HEK293 (cell line): Measurements from ENCODE around the gene APRT.

Experiments
- EGR2 ChIP-seq: fragments of 450-650 bp; formaldehyde crosslinking; IDR thresholded peaks from 2 replicates; pipeline ENCODE4 v1.5.1; 2016; ENCODE audit warnings: low read depth, missing biosample characterization, missing genetic modification characterization
- GLIS2 ChIP-seq: fragments of 450-650 bp; formaldehyde crosslinking; IDR thresholded peaks from 2 replicates; pipeline ENCODE4 v1.5.1; 2016; ENCODE audit warnings: missing biosample characterization, missing genetic modification characterization
- HOXA7 ChIP-seq: sonication (generic); formaldehyde crosslinking; IDR thresholded peaks from 2 replicates; pipeline ENCODE4 v1.8.1; 2022; ENCODE audit warnings: missing genetic modification reagents, borderline replicate concordance
- HOXD13 ChIP-seq: sonication (generic); formaldehyde crosslinking; IDR thresholded peaks from 2 replicates; pipeline ENCODE4 v1.8.0; 2022; ENCODE audit warnings: missing genetic modification reagents, borderline replicate concordance
- KLF9 ChIP-seq: fragments of 450-650 bp; formaldehyde crosslinking; IDR thresholded peaks from 2 replicates; pipeline ENCODE4 v1.5.1; 2016; ENCODE audit warnings: missing biosample characterization, missing genetic modification characterization, low read depth
- SCRT2 ChIP-seq: fragments of 450-650 bp; formaldehyde crosslinking; IDR thresholded peaks from 2 replicates; pipeline ENCODE4 v1.5.1; 2016; ENCODE audit warnings: missing biosample characterization, missing genetic modification characterization
- SP2 ChIP-seq: fragments of 450-650 bp; formaldehyde crosslinking; IDR thresholded peaks from 2 replicates; pipeline ENCODE4 v1.5.1; 2016; ENCODE audit warnings: missing biosample characterization, missing genetic modification characterization
- ZNF10 ChIP-seq: fragments of 450-650 bp; formaldehyde crosslinking; IDR thresholded peaks from 2 replicates; pipeline ENCODE4 v1.5.1; 2017; ENCODE audit warnings: missing biosample characterization, missing genetic modification characterization
- ZNF112 ChIP-seq: fragments of 450-650 bp; formaldehyde crosslinking; IDR thresholded peaks from 2 replicates; pipeline ENCODE4 v1.5.0; 2017; ENCODE audit warnings: missing biosample characterization, missing genetic modification characterization
- ZNF148 ChIP-seq: fragments of 450-650 bp; formaldehyde crosslinking; IDR thresholded peaks from 2 replicates; pipeline ENCODE4 v1.5.0; 2017; ENCODE audit warnings: missing biosample characterization, missing genetic modification characterization, borderline replicate concordance
- ZNF19 ChIP-seq: fragments of 450-650 bp; formaldehyde crosslinking; IDR thresholded peaks from 2 replicates; pipeline ENCODE4; 2016; ENCODE audit warnings: missing biosample characterization, missing genetic modification characterization, low read depth
- ZNF280C ChIP-seq: fragments of 450-650 bp; formaldehyde crosslinking; IDR thresholded peaks from 2 replicates; pipeline ENCODE4 v1.5.1; 2016; ENCODE audit warnings: missing biosample characterization, missing genetic modification characterization
- ZNF335 ChIP-seq: fragments of 450-650 bp; formaldehyde crosslinking; conservative IDR thresholded peaks from 2 replicates; pipeline ENCODE4 v1.5.1; 2016; ENCODE audit warnings: missing biosample characterization, missing genetic modification characterization
- ZNF394 ChIP-seq: fragments of 450-650 bp; formaldehyde crosslinking; IDR thresholded peaks from 2 replicates; pipeline ENCODE4 v1.5.1; 2016; ENCODE audit warnings: missing biosample characterization, missing genetic modification characterization, mild to moderate bottlenecking, moderate library complexity, borderline replicate concordance
- ZNF426 ChIP-seq: fragments of 450-650 bp; formaldehyde crosslinking; IDR thresholded peaks from 2 replicates; pipeline ENCODE4 v1.5.1; 2017; ENCODE audit warnings: missing biosample characterization, missing genetic modification characterization, mild to moderate bottlenecking, inconsistent platforms, moderate library complexity
- ZNF548 ChIP-seq: fragments of 450-650 bp; formaldehyde crosslinking; IDR thresholded peaks from 2 replicates; pipeline ENCODE4 v1.5.1; 2016; ENCODE audit warnings: missing biosample characterization, missing genetic modification characterization
- ZNF600 ChIP-seq: fragments of 450-650 bp; formaldehyde crosslinking; IDR thresholded peaks from 2 replicates; pipeline ENCODE4 v1.5.1; 2016; ENCODE audit warnings: missing biosample characterization, missing genetic modification characterization
- ZNF677 ChIP-seq: fragments of 450-650 bp; IDR thresholded peaks from 2 replicates; pipeline ENCODE4 v1.5.0; 2018; ENCODE audit warnings: missing biosample characterization, mild to moderate bottlenecking, missing genetic modification characterization, moderate library complexity
- ZNF692 ChIP-seq: fragments of 450-650 bp; formaldehyde crosslinking; IDR thresholded peaks from 2 replicates; pipeline ENCODE4 v1.5.1; 2016; ENCODE audit warnings: missing biosample characterization, missing genetic modification characterization
- ZNF76 ChIP-seq: fragments of 450-650 bp; formaldehyde crosslinking; IDR thresholded peaks from 2 replicates; pipeline ENCODE4; 2016; ENCODE audit warnings: low read depth, missing biosample characterization, missing genetic modification characterization, borderline replicate concordance
- ZNF776 ChIP-seq: fragments of 450-650 bp; formaldehyde crosslinking; IDR thresholded peaks from 2 replicates; pipeline ENCODE4 v1.5.0; 2017; ENCODE audit warnings: missing biosample characterization, missing genetic modification characterization, borderline replicate concordance
- ZSCAN5A ChIP-seq: fragments of 450-650 bp; formaldehyde crosslinking; IDR thresholded peaks from 2 replicates; pipeline ENCODE4 v1.5.1; 2016; ENCODE audit warnings: missing biosample characterization, missing genetic modification characterization
- TF ChIP-seq, protein P1 (sequence below): fragments of 450-650 bp; formaldehyde crosslinking; IDR thresholded peaks from 2 replicates; pipeline ENCODE4 v1.5.1; 2016; ENCODE audit warnings: missing biosample characterization, missing genetic modification characterization
- TF ChIP-seq, protein P2 (sequence below): fragments of 450-650 bp; formaldehyde crosslinking; IDR thresholded peaks from 2 replicates; pipeline ENCODE4 v1.5.1; 2016; ENCODE audit warnings: missing biosample characterization, missing genetic modification characterization, low read depth
- TF ChIP-seq, protein P3 (sequence below): fragments of 450-650 bp; formaldehyde crosslinking; IDR thresholded peaks from 2 replicates; pipeline ENCODE4 v1.5.1; 2016; ENCODE audit warnings: missing biosample characterization, missing genetic modification characterization

Gene APRT

GRCh38 chr16:88856828-88857727 is 45.4 kb upstream of the APRT start, which contains the start of the genes GALNS and TRAPPC2L (continued):
- no peak for TF ChIP-seq ZNF148 (tag by site-specific recombination)
- TF ChIP-seq HOXA7 (CRISPR knock-in tag): no peak
- TF ChIP-seq ZNF394 (tag by site-specific recombination): no peak
- no peak for TF ChIP-seq ZNF776 (tag by site-specific recombination)
- TF ChIP-seq ZNF600: no peak
- TF ChIP-seq ZNF19 (tag by site-specific recombination): no peak
- peak; percentile 56; the same call in 1 of the 2 replicates for TF ChIP-seq ZNF692
- no peak for TF ChIP-seq ZNF112 (tag by site-specific recombination)
- TF ChIP-seq, protein P1, sequence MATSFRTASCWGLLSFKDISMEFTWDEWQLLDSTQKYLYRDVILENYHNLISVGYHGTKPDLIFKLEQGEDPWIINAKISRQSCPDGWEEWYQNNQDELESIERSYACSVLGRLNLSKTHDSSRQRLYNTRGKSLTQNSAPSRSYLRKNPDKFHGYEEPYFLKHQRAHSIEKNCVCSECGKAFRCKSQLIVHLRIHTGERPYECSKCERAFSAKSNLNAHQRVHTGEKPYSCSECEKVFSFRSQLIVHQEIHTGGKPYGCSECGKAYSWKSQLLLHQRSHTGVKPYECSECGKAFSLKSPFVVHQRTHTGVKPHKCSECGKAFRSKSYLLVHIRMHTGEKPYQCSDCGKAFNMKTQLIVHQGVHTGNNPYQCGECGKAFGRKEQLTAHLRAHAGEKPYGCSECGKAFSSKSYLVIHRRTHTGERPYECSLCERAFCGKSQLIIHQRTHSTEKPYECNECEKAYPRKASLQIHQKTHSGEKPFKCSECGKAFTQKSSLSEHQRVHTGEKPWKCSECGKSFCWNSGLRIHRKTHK (tag by site-specific recombination): no peak
- no peak for TF ChIP-seq ZNF280C (tag by site-specific recombination)
- TF ChIP-seq ZNF10 (tag by site-specific recombination): no peak
- no peak for TF ChIP-seq ZNF548 (tag by site-specific recombination)
- no peak for TF ChIP-seq ZNF426
- TF ChIP-seq, protein P2, sequence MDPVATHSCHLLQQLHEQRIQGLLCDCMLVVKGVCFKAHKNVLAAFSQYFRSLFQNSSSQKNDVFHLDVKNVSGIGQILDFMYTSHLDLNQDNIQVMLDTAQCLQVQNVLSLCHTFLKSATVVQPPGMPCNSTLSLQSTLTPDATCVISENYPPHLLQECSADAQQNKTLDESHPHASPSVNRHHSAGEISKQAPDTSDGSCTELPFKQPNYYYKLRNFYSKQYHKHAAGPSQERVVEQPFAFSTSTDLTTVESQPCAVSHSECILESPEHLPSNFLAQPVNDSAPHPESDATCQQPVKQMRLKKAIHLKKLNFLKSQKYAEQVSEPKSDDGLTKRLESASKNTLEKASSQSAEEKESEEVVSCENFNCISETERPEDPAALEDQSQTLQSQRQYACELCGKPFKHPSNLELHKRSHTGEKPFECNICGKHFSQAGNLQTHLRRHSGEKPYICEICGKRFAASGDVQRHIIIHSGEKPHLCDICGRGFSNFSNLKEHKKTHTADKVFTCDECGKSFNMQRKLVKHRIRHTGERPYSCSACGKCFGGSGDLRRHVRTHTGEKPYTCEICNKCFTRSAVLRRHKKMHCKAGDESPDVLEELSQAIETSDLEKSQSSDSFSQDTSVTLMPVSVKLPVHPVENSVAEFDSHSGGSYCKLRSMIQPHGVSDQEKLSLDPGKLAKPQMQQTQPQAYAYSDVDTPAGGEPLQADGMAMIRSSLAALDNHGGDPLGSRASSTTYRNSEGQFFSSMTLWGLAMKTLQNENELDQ: no peak
- TF ChIP-seq, protein P3, sequence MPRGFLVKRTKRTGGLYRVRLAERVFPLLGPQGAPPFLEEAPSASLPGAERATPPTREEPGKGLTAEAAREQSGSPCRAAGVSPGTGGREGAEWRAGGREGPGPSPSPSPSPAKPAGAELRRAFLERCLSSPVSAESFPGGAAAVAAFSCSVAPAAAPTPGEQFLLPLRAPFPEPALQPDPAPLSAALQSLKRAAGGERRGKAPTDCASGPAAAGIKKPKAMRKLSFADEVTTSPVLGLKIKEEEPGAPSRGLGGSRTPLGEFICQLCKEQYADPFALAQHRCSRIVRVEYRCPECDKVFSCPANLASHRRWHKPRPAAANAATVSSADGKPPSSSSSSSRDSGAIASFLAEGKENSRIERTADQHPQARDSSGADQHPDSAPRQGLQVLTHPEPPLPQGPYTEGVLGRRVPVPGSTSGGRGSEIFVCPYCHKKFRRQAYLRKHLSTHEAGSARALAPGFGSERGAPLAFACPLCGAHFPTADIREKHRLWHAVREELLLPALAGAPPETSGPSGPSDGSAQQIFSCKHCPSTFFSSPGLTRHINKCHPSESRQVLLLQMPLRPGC (tag by site-specific recombination): 0 out of 2 replicates have a peak, but pooled peaks have one; percentile 14
- no peak for TF ChIP-seq ZSCAN5A (tag by site-specific recombination)
- no peak for TF ChIP-seq HOXD13
- peak; percentile 81 for TF ChIP-seq SP2 (tag by site-specific recombination)
- TF ChIP-seq SCRT2 (tag by site-specific recombination): no peak
- no peak for TF ChIP-seq ZNF677 (tag by site-specific recombination)
- 0 out of 2 replicates have a peak, but pooled peaks have one; percentile 16 for TF ChIP-seq GLIS2
- peak; percentile 26; the same call in 1 of the 2 replicates for TF ChIP-seq ZNF76 (tag by site-specific recombination)
- peak; percentile 80 for TF ChIP-seq ZNF335 (tag by site-specific recombination)
- peak; percentile 79 for TF ChIP-seq KLF9 (tag by site-specific recombination)
- TF ChIP-seq EGR2 (tag by site-specific recombination): no peak
